HEK293 (cell line): Measurements from ENCODE around the gene PTGES3L.
A peak's percentile ranks its signal among the peaks of the same experiment; 100 is the strongest.

Experiments used
- CTCF ChIA-PET: fragments of 350-600 bp; formaldehyde crosslinking; extraction: SDS; loops from one replicate; lab custom pipeline; 2021; ENCODE audit warnings: antibody characterized with exemption; lab: Yijun Ruan, JAX
- POLR2A ChIA-PET: fragments of 300-600 bp; formaldehyde crosslinking; extraction: SDS; loops from one replicate; lab custom pipeline; 2020; ENCODE audit warnings: antibody characterized with exemption, inconsistent platforms; lab: Yijun Ruan, JAX
- H3K27ac ChIP-seq: fragments of 200-500 bp; sonication (Bioruptor generic); 2 replicates; pipeline ENCODE4 v1.5.1; 2014; ENCODE audit warnings: low read depth, low read length, control low read depth, inconsistent platforms; ENCODE audit errors: extremely low read depth
- H3K36me3 ChIP-seq, 2 experiments: fragments of 200-500 bp in 1 of 2; sonication (Bioruptor generic) in 1 of 2; 1 replicate in 1 of 2; 2 replicates in 1 of 2; pipeline ENCODE4 v1.5.1; 2014 to 2017; ENCODE audit warnings: inconsistent platforms in 2 of 2, low read length in 2 of 2; ENCODE audit not compliant: control insufficient read depth in 2 of 2, insufficient read depth in 1 of 2
- H3K4me1 ChIP-seq: fragments of 200-500 bp; sonication (Bioruptor generic); 2 replicates; pipeline ENCODE4 v1.5.1; 2014; ENCODE audit warnings: mild to moderate bottlenecking, low read length, inconsistent platforms; ENCODE audit not compliant: control insufficient read depth, insufficient read depth
- H3K4me3 ChIP-seq: 2 replicates; pipeline ENCODE4 v1.5.1; 2011; ENCODE audit warnings: low read depth, mild to moderate bottlenecking, control low read depth, low read length, moderate library complexity
- H3K9me3 ChIP-seq: fragments of 200-500 bp; sonication (Bioruptor generic); 2 replicates; pipeline ENCODE4 v1.5.1; 2014; ENCODE audit warnings: low read depth, low read length, inconsistent platforms; ENCODE audit not compliant: control insufficient read depth, insufficient read depth
- BCL11A ChIP-seq: fragments of 450-650 bp; formaldehyde crosslinking; IDR thresholded peaks from 2 replicates; pipeline ENCODE4 v1.5.1; 2016; ENCODE audit warnings: low read depth, missing biosample characterization, missing genetic modification characterization
- KLF1 ChIP-seq: fragments of 450-650 bp; formaldehyde crosslinking; IDR thresholded peaks from 2 replicates; pipeline ENCODE4 v1.5.1; 2016; ENCODE audit warnings: missing biosample characterization, missing genetic modification characterization
- KLF8 ChIP-seq: fragments of 450-650 bp; formaldehyde crosslinking; IDR thresholded peaks from 2 replicates; pipeline ENCODE4 v1.5.1; 2016; ENCODE audit warnings: missing biosample characterization, missing genetic modification characterization
- KLF9 ChIP-seq: fragments of 450-650 bp; formaldehyde crosslinking; IDR thresholded peaks from 2 replicates; pipeline ENCODE4 v1.5.1; 2016; ENCODE audit warnings: missing biosample characterization, missing genetic modification characterization, low read depth
- PRDM10 ChIP-seq: fragments of 450-650 bp; formaldehyde crosslinking; IDR thresholded peaks from 2 replicates; pipeline ENCODE4 v1.5.1; 2016; ENCODE audit warnings: missing biosample characterization, missing genetic modification characterization
- PRDM6 ChIP-seq: fragments of 450-650 bp; formaldehyde crosslinking; IDR thresholded peaks from 2 replicates; pipeline ENCODE4 v1.5.1; 2017; ENCODE audit warnings: missing biosample characterization, missing genetic modification characterization
- SP7 ChIP-seq: fragments of 450-650 bp; formaldehyde crosslinking; IDR thresholded peaks from 2 replicates; pipeline ENCODE4 v1.5.1; 2016; ENCODE audit warnings: missing biosample characterization, missing genetic modification characterization
- ZBTB10 ChIP-seq: fragments of 450-650 bp; formaldehyde crosslinking; IDR thresholded peaks from 2 replicates; pipeline ENCODE4 v1.5.1; 2016; ENCODE audit warnings: missing biosample characterization, missing genetic modification characterization
- ZBTB7A ChIP-seq: fragments of 450-650 bp; formaldehyde crosslinking; IDR thresholded peaks from 2 replicates; pipeline ENCODE4 v1.5.1; 2016; ENCODE audit warnings: low read depth, missing biosample characterization, missing genetic modification characterization
- ZNF211 ChIP-seq: fragments of 450-650 bp; formaldehyde crosslinking; IDR thresholded peaks from 2 replicates; pipeline ENCODE4 v1.5.1; 2016; ENCODE audit warnings: low read depth, missing biosample characterization, missing genetic modification characterization
- ZNF335 ChIP-seq: fragments of 450-650 bp; formaldehyde crosslinking; conservative IDR thresholded peaks from 2 replicates; pipeline ENCODE4 v1.5.1; 2016; ENCODE audit warnings: missing biosample characterization, missing genetic modification characterization
- ZNF394 ChIP-seq: fragments of 450-650 bp; formaldehyde crosslinking; IDR thresholded peaks from 2 replicates; pipeline ENCODE4 v1.5.1; 2016; ENCODE audit warnings: missing biosample characterization, missing genetic modification characterization, mild to moderate bottlenecking, moderate library complexity, borderline replicate concordance
- ZNF544 ChIP-seq: fragments of 450-650 bp; formaldehyde crosslinking; IDR thresholded peaks from 2 replicates; pipeline ENCODE4 v1.5.0; 2017; ENCODE audit warnings: missing biosample characterization, missing genetic modification characterization
- ZNF561 ChIP-seq: fragments of 450-650 bp; IDR thresholded peaks from 2 replicates; pipeline ENCODE4 v1.5.1; 2018; ENCODE audit warnings: missing biosample characterization, missing genetic modification characterization, borderline replicate concordance
- ZNF692 ChIP-seq: fragments of 450-650 bp; formaldehyde crosslinking; IDR thresholded peaks from 2 replicates; pipeline ENCODE4 v1.5.1; 2016; ENCODE audit warnings: missing biosample characterization, missing genetic modification characterization
- TF ChIP-seq, protein P1 (sequence below): fragments of 450-650 bp; formaldehyde crosslinking; IDR thresholded peaks from 2 replicates; pipeline ENCODE4 v1.5.1; 2016; ENCODE audit warnings: missing biosample characterization, missing genetic modification characterization, borderline replicate concordance
- TF ChIP-seq, protein P2 (sequence below): fragments of 450-650 bp; formaldehyde crosslinking; IDR thresholded peaks from 2 replicates; pipeline ENCODE4 v1.5.1; 2017; ENCODE audit warnings: missing biosample characterization, missing genetic modification characterization
- TF ChIP-seq, protein P3 (sequence below): fragments of 450-650 bp; formaldehyde crosslinking; IDR thresholded peaks from 2 replicates; pipeline ENCODE4 v1.5.1; 2016; ENCODE audit warnings: missing biosample characterization, missing genetic modification characterization

Gene PTGES3L

DNA sequence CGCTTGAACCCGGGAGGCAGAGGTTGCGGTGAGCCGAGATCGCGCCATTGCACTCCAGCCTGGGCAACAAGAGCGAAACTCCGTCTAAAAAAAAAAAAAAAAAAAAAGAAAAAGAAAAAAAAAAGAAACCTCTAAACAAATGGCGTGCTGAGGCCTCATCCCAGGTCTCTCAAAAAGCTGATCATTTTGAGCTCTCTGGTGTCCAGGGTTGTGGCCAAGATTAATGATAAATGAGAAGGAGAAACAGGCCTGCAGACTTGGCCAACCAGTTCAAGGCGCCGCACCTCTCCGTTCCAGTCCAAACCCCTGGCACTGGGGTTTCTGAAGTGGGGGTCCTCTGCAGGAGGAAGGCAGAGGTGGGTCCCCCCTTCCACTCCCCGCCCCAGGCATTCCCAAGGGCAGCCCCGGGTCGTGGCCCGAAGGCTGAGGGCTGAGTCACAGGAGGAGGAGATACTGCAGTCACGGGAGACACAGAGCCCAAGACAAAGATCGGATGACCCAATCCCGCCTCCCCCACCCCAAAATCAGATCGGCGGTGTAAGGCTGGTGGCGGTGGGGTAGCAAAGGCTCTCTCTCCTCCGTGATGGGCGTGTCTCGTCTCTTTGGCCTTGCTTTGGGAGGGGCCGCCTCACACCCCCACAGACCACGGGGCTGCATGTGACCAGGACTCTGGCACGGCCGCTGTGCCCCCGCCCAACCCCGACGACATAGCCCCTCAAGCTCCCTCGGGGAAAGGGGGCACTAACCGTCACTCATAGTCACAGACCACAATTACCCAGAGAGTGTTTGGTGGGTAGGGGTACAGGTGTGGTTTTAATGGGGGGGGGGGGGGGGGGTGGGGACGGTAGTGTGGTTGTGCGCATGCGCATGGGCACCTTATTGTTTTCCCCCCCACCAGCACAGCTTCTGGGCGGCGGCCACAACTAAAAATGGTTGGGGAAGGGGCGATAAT lies 41.2 kb upstream of the PTGES3L start:
- H3K9me3 ChIP-seq: no peaks in the 10 kb centered on the region
- peaks cover 0 to 22% of the 10 kb centered on the region in 2 experiments; a peak in 2 of 3 replicates for H3K36me3 ChIP-seq
- H3K4me3 ChIP-seq: peak overlapping the region; percentile 96
- peaks cover 12% of the 10 kb centered on the region for H3K4me1 ChIP-seq
- CTCF ChIA-PET: interaction anchor here (0.9 to 1.3 kb wide), 2 partner anchors 15 to 16 kb away, joined by 3 to 4 read pairs; no protein-coding TSS in a partner anchor
- H3K27ac ChIP-seq: peak overlapping the region; percentile 76
- POLR2A ChIA-PET: interaction anchor here (0.5 to 3.0 kb wide), 10 partner anchors 9 to 510 kb away, joined by 3 to 36 read pairs (median 5); partner anchors contain the start of gene RPL27
- TF ChIP-seq KLF9 (tag by site-specific recombination) (peak; percentile 85), KLF8 (tag by site-specific recombination) (peak; percentile 19), KLF1 (tag by site-specific recombination) (peak; percentile 86), PRDM6 (tag by site-specific recombination) (no peak), BCL11A (tag by site-specific recombination) (0 out of 2 replicates have a peak, but pooled peaks have one; percentile 13), ZBTB7A (tag by site-specific recombination) (no peak), ZNF211 (tag by site-specific recombination) (no peak), ZNF335 (peak; percentile 98), ZNF561 (0 out of 2 replicates have a peak, but pooled peaks have one; percentile 23), ZNF544 (tag by site-specific recombination) (no peak), SP7 (tag by site-specific recombination) (peak; percentile 69; the same call in 1 of the 2 replicates), ZBTB10 (tag by site-specific recombination) (peak; percentile 84), ZNF692 (tag by site-specific recombination) (peak; percentile 87), ZNF394 (tag by site-specific recombination) (peak; percentile 26; the same call in 1 of the 2 replicates), PRDM10 (peak; percentile 42)
- TF ChIP-seq, protein P1, sequence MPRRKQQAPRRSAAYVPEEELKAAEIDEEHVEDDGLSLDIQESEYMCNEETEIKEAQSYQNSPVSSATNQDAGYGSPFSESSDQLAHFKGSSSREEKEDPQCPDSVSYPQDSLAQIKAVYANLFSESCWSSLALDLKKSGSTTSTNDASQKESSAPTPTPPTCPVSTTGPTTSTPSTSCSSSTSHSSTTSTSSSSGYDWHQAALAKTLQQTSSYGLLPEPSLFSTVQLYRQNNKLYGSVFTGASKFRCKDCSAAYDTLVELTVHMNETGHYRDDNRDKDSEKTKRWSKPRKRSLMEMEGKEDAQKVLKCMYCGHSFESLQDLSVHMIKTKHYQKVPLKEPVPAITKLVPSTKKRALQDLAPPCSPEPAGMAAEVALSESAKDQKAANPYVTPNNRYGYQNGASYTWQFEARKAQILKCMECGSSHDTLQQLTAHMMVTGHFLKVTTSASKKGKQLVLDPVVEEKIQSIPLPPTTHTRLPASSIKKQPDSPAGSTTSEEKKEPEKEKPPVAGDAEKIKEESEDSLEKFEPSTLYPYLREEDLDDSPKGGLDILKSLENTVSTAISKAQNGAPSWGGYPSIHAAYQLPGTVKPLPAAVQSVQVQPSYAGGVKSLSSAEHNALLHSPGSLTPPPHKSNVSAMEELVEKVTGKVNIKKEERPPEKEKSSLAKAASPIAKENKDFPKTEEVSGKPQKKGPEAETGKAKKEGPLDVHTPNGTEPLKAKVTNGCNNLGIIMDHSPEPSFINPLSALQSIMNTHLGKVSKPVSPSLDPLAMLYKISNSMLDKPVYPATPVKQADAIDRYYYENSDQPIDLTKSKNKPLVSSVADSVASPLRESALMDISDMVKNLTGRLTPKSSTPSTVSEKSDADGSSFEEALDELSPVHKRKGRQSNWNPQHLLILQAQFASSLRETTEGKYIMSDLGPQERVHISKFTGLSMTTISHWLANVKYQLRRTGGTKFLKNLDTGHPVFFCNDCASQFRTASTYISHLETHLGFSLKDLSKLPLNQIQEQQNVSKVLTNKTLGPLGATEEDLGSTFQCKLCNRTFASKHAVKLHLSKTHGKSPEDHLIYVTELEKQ: peak; percentile 21; the same call in 1 of the 2 replicates
- TF ChIP-seq, protein P2, sequence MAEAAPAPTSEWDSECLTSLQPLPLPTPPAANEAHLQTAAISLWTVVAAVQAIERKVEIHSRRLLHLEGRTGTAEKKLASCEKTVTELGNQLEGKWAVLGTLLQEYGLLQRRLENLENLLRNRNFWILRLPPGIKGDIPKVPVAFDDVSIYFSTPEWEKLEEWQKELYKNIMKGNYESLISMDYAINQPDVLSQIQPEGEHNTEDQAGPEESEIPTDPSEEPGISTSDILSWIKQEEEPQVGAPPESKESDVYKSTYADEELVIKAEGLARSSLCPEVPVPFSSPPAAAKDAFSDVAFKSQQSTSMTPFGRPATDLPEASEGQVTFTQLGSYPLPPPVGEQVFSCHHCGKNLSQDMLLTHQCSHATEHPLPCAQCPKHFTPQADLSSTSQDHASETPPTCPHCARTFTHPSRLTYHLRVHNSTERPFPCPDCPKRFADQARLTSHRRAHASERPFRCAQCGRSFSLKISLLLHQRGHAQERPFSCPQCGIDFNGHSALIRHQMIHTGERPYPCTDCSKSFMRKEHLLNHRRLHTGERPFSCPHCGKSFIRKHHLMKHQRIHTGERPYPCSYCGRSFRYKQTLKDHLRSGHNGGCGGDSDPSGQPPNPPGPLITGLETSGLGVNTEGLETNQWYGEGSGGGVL (tag by site-specific recombination): peak; percentile 82
- TF ChIP-seq, protein P3, sequence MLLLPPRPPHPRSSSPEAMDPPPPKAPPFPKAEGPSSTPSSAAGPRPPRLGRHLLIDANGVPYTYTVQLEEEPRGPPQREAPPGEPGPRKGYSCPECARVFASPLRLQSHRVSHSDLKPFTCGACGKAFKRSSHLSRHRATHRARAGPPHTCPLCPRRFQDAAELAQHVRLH (tag by site-specific recombination): 0 out of 2 replicates have a peak, but pooled peaks have one; percentile 28
